ENCODE measurements around the gene PKD1.

The PKD1 gene

DNA sequence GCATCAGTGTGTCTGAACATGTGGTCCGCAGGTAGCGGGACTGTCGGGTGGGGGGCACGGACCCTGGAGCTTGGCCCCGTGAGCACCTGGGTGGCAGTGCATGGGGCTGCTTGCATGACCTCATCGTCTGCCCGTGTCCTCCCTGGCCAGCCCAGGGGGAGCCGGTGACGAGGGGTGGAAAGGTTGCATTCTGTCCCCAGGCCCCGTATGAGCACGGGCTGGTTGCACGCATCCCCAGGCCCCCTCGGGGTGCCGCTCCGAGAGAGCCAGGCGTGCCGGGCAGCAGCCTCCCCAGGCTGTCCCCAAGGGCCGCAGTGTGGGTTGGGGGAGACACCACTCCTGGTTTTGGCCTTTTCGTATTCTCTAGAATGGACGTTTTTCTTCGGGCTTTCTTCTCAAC lies 58.0 kb downstream of the PKD1 start:
- intact Hi-C loops (cut with DNase I; ENCODE audit: low total_unique reads): no loop called here
- H3K27me3 ChIP-seq: no peaks in the 10 kb centered on the region
- no peak for DNase-seq
- no peak overlapping the region for H3K27ac ChIP-seq
- H3K4me1 ChIP-seq: peaks cover 0 to 14% (median 0%) of the 10 kb centered on the region in 4 donors
- H3K36me3 ChIP-seq: peaks cover 37 to 100% (median 92%) of the 10 kb centered on the region in 3 donors
- TF ChIP-seq, protein P1, sequence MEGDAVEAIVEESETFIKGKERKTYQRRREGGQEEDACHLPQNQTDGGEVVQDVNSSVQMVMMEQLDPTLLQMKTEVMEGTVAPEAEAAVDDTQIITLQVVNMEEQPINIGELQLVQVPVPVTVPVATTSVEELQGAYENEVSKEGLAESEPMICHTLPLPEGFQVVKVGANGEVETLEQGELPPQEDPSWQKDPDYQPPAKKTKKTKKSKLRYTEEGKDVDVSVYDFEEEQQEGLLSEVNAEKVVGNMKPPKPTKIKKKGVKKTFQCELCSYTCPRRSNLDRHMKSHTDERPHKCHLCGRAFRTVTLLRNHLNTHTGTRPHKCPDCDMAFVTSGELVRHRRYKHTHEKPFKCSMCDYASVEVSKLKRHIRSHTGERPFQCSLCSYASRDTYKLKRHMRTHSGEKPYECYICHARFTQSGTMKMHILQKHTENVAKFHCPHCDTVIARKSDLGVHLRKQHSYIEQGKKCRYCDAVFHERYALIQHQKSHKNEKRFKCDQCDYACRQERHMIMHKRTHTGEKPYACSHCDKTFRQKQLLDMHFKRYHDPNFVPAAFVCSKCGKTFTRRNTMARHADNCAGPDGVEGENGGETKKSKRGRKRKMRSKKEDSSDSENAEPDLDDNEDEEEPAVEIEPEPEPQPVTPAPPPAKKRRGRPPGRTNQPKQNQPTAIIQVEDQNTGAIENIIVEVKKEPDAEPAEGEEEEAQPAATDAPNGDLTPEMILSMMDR (IDR thresholded peaks at IDR 0.05): no peak
- no peaks in the 10 kb centered on the region for H3K9me3 ChIP-seq
- H3K4me3 ChIP-seq: no peak overlapping the region

DNA sequence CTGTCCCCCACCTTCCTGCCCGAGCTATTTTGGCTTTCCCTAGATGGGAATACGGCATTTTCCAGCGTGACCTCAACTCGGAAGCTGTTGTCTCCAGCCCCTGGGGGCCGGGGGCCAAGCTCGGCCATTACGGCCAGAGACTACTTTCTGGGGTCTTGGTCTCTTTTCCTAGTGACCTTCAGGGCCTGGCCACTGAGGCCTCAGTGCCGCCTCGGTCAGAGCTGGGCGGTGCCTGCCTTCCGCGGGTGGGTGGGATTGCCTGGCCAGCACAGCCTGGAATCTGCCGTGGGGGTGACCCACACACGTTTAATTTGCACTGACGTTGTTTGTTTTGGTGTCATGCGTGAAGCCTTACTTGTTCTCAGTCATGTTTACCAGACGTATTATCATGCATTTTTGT lies 58.7 kb downstream of the PKD1 start:
- Histone ChIP-seq H3K36me3 (peaks cover 43 to 100% (median 92%) of the 10 kb centered on the region in 3 donors), H3K27me3 (no peaks in the 10 kb centered on the region), H3K4me1 (peaks cover 0 to 7% (median 0%) of the 10 kb centered on the region in 4 donors), H3K9me3 (no peaks in the 10 kb centered on the region), H3K4me3 (no peak overlapping the region), H3K27ac (no peak overlapping the region)
- no peak for DNase-seq
- intact Hi-C loops (cut with DNase I; ENCODE audit: low total_unique reads): no loop called here
- TF ChIP-seq, protein P1 (IDR thresholded peaks at IDR 0.05): no peak

DNA sequence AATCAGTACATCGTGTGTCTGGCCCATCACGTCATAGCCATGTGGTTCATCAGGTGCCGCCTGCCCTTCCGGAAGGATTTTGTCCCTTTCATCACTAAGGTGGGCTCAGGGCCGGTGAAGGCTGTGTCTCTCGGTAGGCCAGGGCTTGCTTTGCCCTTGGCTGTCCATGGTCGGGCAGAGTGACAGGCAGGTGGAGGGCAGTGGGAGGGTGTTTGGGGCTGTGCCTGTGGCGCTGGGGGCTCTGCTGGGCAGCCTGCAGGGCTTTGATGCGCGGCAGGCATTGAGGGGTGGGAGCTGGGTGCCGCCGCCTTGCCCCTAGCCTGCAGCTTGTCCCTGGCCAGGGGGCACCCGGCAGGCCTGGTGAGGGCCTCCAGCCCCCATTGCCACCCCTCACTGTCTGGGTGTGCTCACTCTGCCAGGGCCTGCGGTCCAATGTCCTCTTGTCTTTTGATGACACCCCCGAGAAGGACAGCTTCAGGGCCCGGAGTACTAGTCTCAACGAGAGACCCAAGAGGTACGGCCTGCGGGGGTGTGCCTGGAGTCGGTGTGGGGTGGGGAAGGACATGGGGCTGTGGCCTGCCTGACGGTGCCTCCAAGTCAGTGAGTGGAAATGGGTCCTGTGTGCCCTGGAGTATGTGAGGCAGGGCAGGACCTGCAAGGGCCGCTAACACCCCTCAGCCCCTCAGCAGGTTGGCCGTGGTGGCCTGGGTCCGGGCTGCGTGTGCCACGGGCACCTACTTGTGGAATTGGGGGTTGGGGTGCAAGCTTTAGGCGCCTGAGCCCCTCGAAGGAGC lies 59.4 kb downstream of the PKD1 start:
- Histone ChIP-seq H3K4me3 (no peak overlapping the region), H3K9me3 (no peaks in the 10 kb centered on the region), H3K27me3 (no peaks in the 10 kb centered on the region), H3K36me3 (peaks cover 51 to 100% (median 94%) of the 10 kb centered on the region in 3 donors), H3K27ac (no peak overlapping the region), H3K4me1 (no peaks in the 10 kb centered on the region)
- intact Hi-C loops (cut with DNase I; ENCODE audit: low total_unique reads): no loop called here
- TF ChIP-seq, protein P1 (IDR thresholded peaks at IDR 0.05): no peak
- DNase-seq: no peak

DNA sequence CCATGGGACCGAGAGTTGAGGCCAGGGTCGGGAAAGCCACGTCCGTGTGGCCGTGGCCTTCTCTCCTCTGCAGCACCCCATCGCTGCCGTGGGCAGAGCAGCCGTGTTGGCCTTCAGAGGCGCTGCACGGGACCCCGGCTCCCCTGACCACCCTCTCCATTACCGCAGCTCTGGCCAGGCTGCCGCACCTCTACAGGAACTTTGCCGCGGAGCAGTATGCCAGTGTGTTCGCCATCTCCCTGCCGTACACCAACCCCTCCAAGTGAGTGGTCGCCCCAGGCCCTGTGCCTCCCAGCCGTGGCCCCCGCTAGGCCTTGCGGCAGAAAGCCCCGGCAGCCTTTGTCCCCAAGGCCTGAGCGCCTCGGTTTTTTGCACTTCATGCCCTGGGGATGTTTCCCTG lies 60.1 kb downstream of the PKD1 start:
- Histone ChIP-seq H3K4me3 (no peak overlapping the region), H3K36me3 (peaks cover 53 to 100% (median 94%) of the 10 kb centered on the region in 3 donors), H3K27me3 (no peaks in the 10 kb centered on the region), H3K4me1 (no peaks in the 10 kb centered on the region), H3K27ac (no peak overlapping the region), H3K9me3 (no peaks in the 10 kb centered on the region)
- TF ChIP-seq, protein P1 (IDR thresholded peaks at IDR 0.05): no peak
- intact Hi-C loops (cut with DNase I; ENCODE audit: low total_unique reads): no loop called here
- no peak for DNase-seq

DNA sequence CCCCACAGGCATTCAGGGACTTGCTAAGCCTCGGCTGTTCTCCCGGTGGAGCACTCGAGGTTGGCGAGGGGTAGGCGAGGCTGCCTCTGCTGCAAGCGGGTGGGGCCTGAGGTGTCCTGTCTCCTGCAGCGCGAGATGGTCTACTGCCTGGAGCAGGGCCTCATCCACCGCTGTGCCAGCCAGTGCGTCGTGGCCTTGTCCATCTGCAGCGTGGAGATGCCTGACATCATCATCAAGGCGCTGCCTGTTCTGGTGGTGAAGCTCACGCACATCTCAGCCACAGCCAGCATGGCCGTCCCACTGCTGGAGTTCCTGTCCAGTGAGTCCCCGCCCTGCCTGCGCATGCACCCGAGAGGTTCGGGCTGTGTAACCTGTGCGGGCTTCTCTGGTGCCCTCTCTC lies 61.6 kb downstream of the PKD1 start:
- H3K4me1 ChIP-seq: no peaks in the 10 kb centered on the region
- no peaks in the 10 kb centered on the region for H3K27me3 ChIP-seq
- intact Hi-C loops (cut with DNase I; ENCODE audit: low total_unique reads): no loop called here
- TF ChIP-seq, protein P1 (IDR thresholded peaks at IDR 0.05): no peak
- H3K9me3 ChIP-seq: no peaks in the 10 kb centered on the region
- H3K27ac ChIP-seq: no peak overlapping the region
- H3K36me3 ChIP-seq: peaks cover 47 to 100% (median 94%) of the 10 kb centered on the region in 3 donors
- no peak overlapping the region for H3K4me3 ChIP-seq
- DNase-seq: no peak
